GM12878 (cell line): ENCODE data around the gene P3H1. TPM values are rescaled to one million over a fixed set of nuclear protein-coding genes. Genes with fewer than 3 reads are reported as not detected.

Experiments
- ATAC-seq: fragments of 200-7000 bp; cut with Tn5 transposase; 3 replicates; pipeline ENCODE4 v1.9.1; 2020; ENCODE audit warnings: mild to moderate bottlenecking, moderate library complexity
- Bru-seq: library from RNA; stranded (reverse); fragments of 400-500 nt; gene quantifications from one replicate; lab custom pipeline; 2021; lab: Mats Ljungman, UMichigan
- BruChase-seq, 2 experiments: library from RNA; stranded (reverse); fragments of 400-500 nt; gene quantifications; one replicate each; lab custom pipeline; 2021; lab: Mats Ljungman, UMichigan
- BruUV-seq: library from RNA; stranded (reverse); fragments of 400-500 nt; replicated peaks from 2 replicates; lab custom pipeline; 2021; lab: Mats Ljungman, UMichigan
- CTCF ChIA-PET: fragments of 300-600 bp; sonication (Branson Sonifier 250); formaldehyde crosslinking; extraction: SDS; loops from one replicate; lab custom pipeline; 2021; ENCODE audit warnings: inconsistent platforms; lab: Yijun Ruan, JAX
- POLR2A ChIA-PET: fragments of 350-600 bp; formaldehyde crosslinking; extraction: SDS; loops from one replicate; lab custom pipeline; 2021; ENCODE audit warnings: inconsistent platforms; lab: Charles Lee
- RAD21 ChIA-PET: fragments of 300-600 bp; sonication (Branson Sonifier 250); formaldehyde crosslinking; loops from one replicate; lab custom pipeline; 2023; ENCODE audit warnings: antibody characterized with exemption; ENCODE audit not compliant: unreplicated experiment; lab: Charles Lee
- SMC1A ChIA-PET: fragments of 300-600 bp; sonication (Branson Sonifier 250); formaldehyde crosslinking; loops from one replicate; lab custom pipeline; 2023; ENCODE audit not compliant: unreplicated experiment, uncharacterized antibody; lab: Charles Lee
- DNase-seq: peaks from one replicate; pipeline ENCODE4 v3.0.0-alpha.2; 2011; ENCODE audit warnings: low read depth, low spot score
- FAIRE-seq: peaks from 3 replicates; lab custom pipeline; 2011; peaks lifted over from hg19 to GRCh38; lab: Jason Lieb, UNC
- H2AFZ ChIP-seq: 2 replicates; pipeline ENCODE4 v1.6.0; 2011; ENCODE audit warnings: low read depth, low read length, control low read depth; ENCODE audit not compliant: control insufficient read depth
- H3K27ac ChIP-seq: 2 replicates; pipeline ENCODE4 v1.5.1; 2011; ENCODE audit warnings: control low read depth; ENCODE audit not compliant: control insufficient read depth, insufficient read depth
- H3K27me3 ChIP-seq, 2 experiments: replicated peaks in 1 of 2; 2 replicates each; pipeline versions ENCODE4 v1.6.0 to v1.6.1; 2011; ENCODE audit warnings: low read length in 1 of 2; ENCODE audit not compliant: control insufficient read depth in 2 of 2, insufficient read depth in 2 of 2
- H3K36me3 ChIP-seq, 2 experiments: 2 replicates each; pipeline ENCODE4 v1.5.1; 2011; ENCODE audit warnings: low read length in 1 of 2; ENCODE audit not compliant: control insufficient read depth in 2 of 2, insufficient read depth in 2 of 2
- H3K4me1 ChIP-seq: 2 replicates; pipeline ENCODE4 v1.6.1; 2011; ENCODE audit warnings: mild to moderate bottlenecking, low read length, moderate library complexity, mixed read lengths; ENCODE audit not compliant: control insufficient read depth, insufficient read depth
- H3K4me2 ChIP-seq: 2 replicates; pipeline ENCODE4 v1.6.0; 2011; ENCODE audit warnings: control low read depth; ENCODE audit not compliant: control insufficient read depth, insufficient read depth
- H3K4me3 ChIP-seq: fragments of 200-600 bp; sonication (generic); 2 replicates; pipeline ENCODE4 v1.5.1; 2016
- H3K79me2 ChIP-seq: 2 replicates; pipeline ENCODE4 v1.6.0; 2011; ENCODE audit warnings: low read length; ENCODE audit not compliant: control insufficient read depth, insufficient read depth
- H3K9ac ChIP-seq: 2 replicates; pipeline ENCODE4 v1.8.0; 2011; ENCODE audit warnings: low read length, control low read depth, mixed read lengths; ENCODE audit not compliant: control insufficient read depth, insufficient read depth
- H3K9me3 ChIP-seq: replicated peaks from 3 replicates; pipeline ENCODE4 v1.5.1; 2011; ENCODE audit warnings: mild to moderate bottlenecking, low read length; ENCODE audit not compliant: control insufficient read depth, insufficient read depth
- H4K20me1 ChIP-seq: 2 replicates; pipeline ENCODE4 v1.6.0; 2011; ENCODE audit not compliant: control insufficient read depth, insufficient read depth
- BRCA1 ChIP-seq: IDR thresholded peaks from 2 replicates; pipeline ENCODE4 v1.6.1; 2011; ENCODE audit warnings: low read depth, low read length, improper control_type of control experiment
- CREM ChIP-seq: IDR thresholded peaks from 2 replicates; pipeline ENCODE4 v1.6.1; 2014; ENCODE audit warnings: antibody characterized with exemption, low read depth
- E4F1 ChIP-seq: fragments of 450-650 bp; IDR thresholded peaks from 2 replicates; pipeline ENCODE4 v1.6.1; 2018; ENCODE audit warnings: borderline replicate concordance, mild to moderate bottlenecking; ENCODE audit not compliant: partially characterized antibody
- EGR1 ChIP-seq, 2 experiments: IDR thresholded peaks; 1 replicate in 1 of 2; 2 replicates in 1 of 2; pipeline ENCODE4 v1.6.1; 2011 to 2012; ENCODE audit warnings: low read depth in 2 of 2, low read length in 2 of 2, borderline replicate concordance in 1 of 2, mild to moderate bottlenecking in 1 of 2, moderate library complexity in 1 of 2
- FOS ChIP-seq: IDR thresholded peaks from 3 replicates; pipeline ENCODE4 v1.6.1; 2011; ENCODE audit warnings: borderline replicate concordance; ENCODE audit not compliant: insufficient read length; ENCODE audit errors: extremely low read depth
- KDM1A ChIP-seq: fragments of 200-600 bp; sonication (generic); IDR thresholded peaks from 2 replicates; pipeline ENCODE4 v1.6.1; 2016; ENCODE audit warnings: borderline replicate concordance
- NFYA ChIP-seq: IDR thresholded peaks from 2 replicates; pipeline ENCODE4 v1.6.1; 2011; ENCODE audit warnings: low read depth, mild to moderate bottlenecking, low read length, improper control_type of control experiment, borderline replicate concordance
- NRF1 ChIP-seq: conservative IDR thresholded peaks from 2 replicates; pipeline ENCODE4 v1.6.1; 2011; ENCODE audit warnings: mild to moderate bottlenecking, low read depth, low read length, improper control_type of control experiment
- PKNOX1 ChIP-seq: fragments of 450-650 bp; IDR thresholded peaks from 2 replicates; pipeline ENCODE4 v1.6.1; 2016; ENCODE audit warnings: mild to moderate bottlenecking
- RCOR1 ChIP-seq: conservative IDR thresholded peaks from 2 replicates; pipeline ENCODE4 v1.6.1; 2012; ENCODE audit warnings: low read depth, low read length, improper control_type of control experiment
- SIX5 ChIP-seq: IDR thresholded peaks from 2 replicates; pipeline ENCODE4 v1.6.1; 2011; ENCODE audit warnings: mild to moderate bottlenecking, low read depth, low read length, moderate library complexity; ENCODE audit not compliant: severe bottlenecking
- SMAD1 ChIP-seq: fragments of 450-650 bp; IDR thresholded peaks from 2 replicates; pipeline ENCODE4 v1.6.1; 2018; ENCODE audit warnings: mild to moderate bottlenecking, low read depth; ENCODE audit not compliant: partially characterized antibody
- SMAD5 ChIP-seq: IDR thresholded peaks from 2 replicates; pipeline ENCODE4 v1.6.1; 2016; ENCODE audit warnings: antibody characterized with exemption, low read depth
- ZZZ3 ChIP-seq: IDR thresholded peaks from 2 replicates; pipeline ENCODE4 v1.6.1; 2011; ENCODE audit warnings: low read depth; ENCODE audit not compliant: control insufficient read depth, insufficient read length
- WGBS: methylation state at CpG from one replicate; pipeline ENCODE4 v1.1.6; 2016; ENCODE audit warnings: low lambda C conversion rate; ENCODE audit not compliant: insufficient replicate concordance, insufficient coverage; ENCODE audit errors: missing lambda C conversion rate; 5-methylcytosine and 5-hydroxymethylcytosine counted together
- in situ Hi-C: fragments of 300-500 bp; cut with MboI; formaldehyde crosslinking; loops from 9 replicates; pipeline ENCODE4 v1.14.3; 2018; ENCODE audit warnings: mixed read lengths
- intact Hi-C: fragments of 100-400 bp; cut with micrococcal nuclease; formaldehyde crosslinking; loops from one replicate; pipeline ENCODE4 v1.14.2; 2022; ENCODE audit not compliant: unreplicated experiment
- long read RNA-seq, 2 experiments: library from polyadenylated mRNA; unstranded; transcript quantifications; one replicate each; pipeline ENCODE4 v2.0.0, GENCODE V29; 2019 to 2020
- polyA minus RNA-seq, 3 experiments: library from RNA; depleted of rRNA, polyadenylated mRNA; stranded (reverse); fragments of >200 nt; gene quantifications; 2 replicates each; pipeline ENCODE4 v1.2.3, GENCODE V29; 2011
- polyA plus RNA-seq, 11 experiments: library from polyadenylated mRNA; depleted of rRNA in 4 of 11; unstranded in 6 of 11; stranded (reverse) in 5 of 11; fragments of >200 nt; fragmentation: Nextera tagmentation in 4 of 11; fragmentation: Illumina TruSeq in 1 of 11; extraction: Ambion mirVana in 4 of 11; extraction: Trizol in 1 of 11; gene quantifications; 1 replicate in 1 of 11; 2 replicates in 10 of 11; pipeline versions ENCODE4 v1.2.1 to v1.2.3, GENCODE V29; 2011 to 2016; ENCODE audit warnings: inconsistent platforms in 2 of 11, missing spikeins in 2 of 11, low read depth in 1 of 11
- total RNA-seq, 4 experiments: library from RNA; depleted of rRNA in 3 of 4; stranded (reverse); fragments of >200 nt in 3 of 4; fragmentation: Illumina TruSeq in 1 of 4; extraction: Trizol in 1 of 4; gene quantifications; 2 replicates each; pipeline versions ENCODE4 v1.2.1 to v1.2.3, GENCODE V29; 2013 to 2021

Gene P3H1
- 58.7 and 59.7 TPM in 2 replicates for total RNA-seq (2013; cell fraction: nucleolus; rRNA removed)
- total RNA-seq (2014; rRNA removed) (25.7 and 26.3 TPM in 2 replicates), total RNA-seq (2014; rRNA removed; fragmentation: Illumina TruSeq; extraction: Trizol) (15.3 and 16.3 TPM in 2 replicates), total RNA-seq (2021) (40.1 and 42.4 TPM in 2 replicates), polyA plus RNA-seq (2011; rRNA removed) (18.0 and 28.8 TPM in 2 replicates), polyA plus RNA-seq (2014; fragmentation: Illumina TruSeq; extraction: Trizol) (21.3 and 23.2 TPM in 2 replicates), polyA plus RNA-seq (2014; fragmentation: Nextera tagmentation; extraction: Ambion mirVana) (1 to 10 TPM in 1 of 2 experiments, under 1 TPM in 1; 0.72 to 3.1 TPM), polyA plus RNA-seq (2014; rRNA removed) (31.4 and 34.9 TPM in 2 replicates), polyA plus RNA-seq (2016; fragmentation: Nextera tagmentation; extraction: Ambion mirVana) (10 to 100 TPM; 25.7 to 26.9 TPM), polyA minus RNA-seq (2011; rRNA and poly(A)+ RNA removed) (28.2 and 32.0 TPM in 2 replicates), Bru-seq, nascent RNA (percentile 69 among the genes with signal in this experiment), BruChase-seq, experiment 1, labeled RNA remaining after a 6-hour chase (percentile 66 among the genes with signal in this experiment), BruChase-seq, experiment 2, labeled RNA remaining after a 2-hour chase (percentile 63 among the genes with signal in this experiment)
- polyA plus RNA-seq (2011; ENCODE audit: low read depth) = 9.4 TPM
- polyA plus RNA-seq (2011; cell fraction: cytosol; rRNA removed) = 31.3 and 45.3 TPM in 2 replicates
- 260 and 270 TPM in 2 replicates for polyA plus RNA-seq (2011; cell fraction: nucleus; rRNA removed)
- polyA plus RNA-seq (2012) = 16.4 and 22.4 TPM in 2 replicates
- 10.7 and 12.6 TPM in 2 replicates for polyA minus RNA-seq (2011; cell fraction: cytosol; rRNA and poly(A)+ RNA removed)
- polyA minus RNA-seq (2011; cell fraction: nucleus; rRNA and poly(A)+ RNA removed) = 47.3 and 60.6 TPM in 2 replicates
- long read RNA-seq, experiment 1, transcript P3H1-202 (15 exons, 2,585 nt) = major isoform, 13 of 21 reads
- long read RNA-seq, experiment 1, partial matches to known transcripts = 2 of 21 reads
- long read RNA-seq, experiment 1, other reads (novel, unspliced or antisense) = 4 of 21 reads
- long read RNA-seq, experiment 2, partial matches to known transcripts = 4 of 7 reads
- long read RNA-seq, experiment 2, other reads (novel, unspliced or antisense) = 0 of 7 reads

- Histone ChIP-seq H3K27me3 (no peaks in the 10 kb centered on the region), H3K4me1 (peaks cover 4% of the 10 kb centered on the region; the same call in 1 of the 2 replicates), H4K20me1 (no peaks in the 10 kb centered on the region), H3K79me2 (peaks cover 64% of the 10 kb centered on the region), H2AFZ (peak within 1 kb of the TSS; percentile 94), H3K9me3 (no peaks in the 10 kb centered on the region), H3K4me3 (peak within 1 kb of the TSS; percentile 95), H3K4me2 (peak within 1 kb of the TSS; percentile 90), H3K36me3 (peaks cover 0 to 6% of the 10 kb centered on the region in 2 experiments; a peak in 1 of 4 replicates), H3K9ac (peak within 1 kb of the TSS; percentile 84), H3K27ac (peak within 1 kb of the TSS; percentile 84)
- TSS peak; percentile 81 for BruUV-seq
- POLR2A ChIA-PET = interaction anchor here (0.5 to 3.8 kb wide), 32 partner anchors 10 to 885 kb away, joined by 3 to 53 read pairs (median 4); partner anchors contain the start of genes CFAP57, EBNA1BP2, ERMAP and KDM4A
- DNase-seq (peak; percentile 93), FAIRE-seq (peak; percentile 91), ATAC-seq (peak; percentile 93)
- intact Hi-C loops (loop anchor here (2.0 to 5.0 kb wide), 3 partner anchors 50 to 85 kb away; partner anchors contain the start of genes ERMAP, SVBP, YBX1 and ZNF691), in situ Hi-C loops (no loop called here)
- SMC1A ChIA-PET = interaction anchor here (0.7 to 4.0 kb wide), 15 partner anchors 10 to 307 kb away, joined by 3 to 21 read pairs (median 4); partner anchors contain the start of genes PPIH, YBX1 and ZNF691
- WGBS = 1% methylated on average over 61 of the region's 82 CpGs
- CTCF ChIA-PET = interaction anchor here (0.6 to 6.5 kb wide), 18 partner anchors 9 to 315 kb away, joined by 3 to 28 read pairs (median 4); partner anchors contain the start of gene ZNF691
- RAD21 ChIA-PET = interaction anchor here (0.6 to 4.3 kb wide), 18 partner anchors 12 to 423 kb away, joined by 3 to 25 read pairs (median 5); partner anchors contain the start of genes CCDC30, ERMAP, PPIH and SVBP
- TF ChIP-seq BRCA1 (no peak), RCOR1 (no peak), CREM (no peak), SIX5 (no peak), SMAD1 (peak; percentile 18), E4F1 (peak; percentile 47), SMAD5 (peak; percentile 84; the same call in 1 of the 2 replicates), FOS (no peak), ZZZ3 (no peak), EGR1 (IDR thresholded peaks at IDR 0.05; ENCODE audit: borderline replicate concordance in 1 of 2, low read depth in 2 of 2, low read length in 2 of 2) (peak in 1 of 2 experiments; percentile 87; a peak in 2 of 3 replicates), KDM1A (no peak), NRF1 (peak; percentile 82), PKNOX1 (peak; percentile 88), NFYA (no peak)
Measured at GRCh38 chr1:42766741-42767509, at the start of gene P3H1, which contains the start of gene C1orf50. Gene P3H1 (minus strand): TSS chr1:42767028. CDS start chr1:42766971, 57 bp downstream. Gene C1orf50 (plus strand): TSS chr1:42767249. CDS start chr1:42767312, 63 bp downstream.
